Measurements from ENCODE around the gene CD209.

GRCh38 chr19:7767487-7767886 is 20.2 kb upstream of the CD209 start:
- TF ChIP-seq POLR2A (IDR thresholded peaks at IDR 0.05; ENCODE audit: low read length) (no peak), GATA1 (IDR thresholded peaks at IDR 0.05; ENCODE audit: low read depth, low read length) (no peak)

Data from erythroblast (primary cell).